Kidney (tissue), 14 donors: ENCODE results near the gene NUP214. TPM values are rescaled to one million over a fixed set of nuclear protein-coding genes. Genes with fewer than 3 reads are reported as not detected.

Experiments used
- DNase-seq, 5 donors: peaks; one replicate each; pipeline ENCODE4 v3.0.0-alpha.2; 2013 to 2020
- FAIRE-seq: peaks from 2 replicates; lab custom pipeline; 2012; peaks lifted over from hg19 to GRCh38; lab: Jason Lieb, UNC
- H3K27ac ChIP-seq, 2 donors: one replicate each; pipeline ENCODE4 v1.7.0; 2013; ENCODE audit warnings: low read depth in 2 of 2, low read length in 2 of 2, inconsistent platforms in 1 of 2
- H3K27me3 ChIP-seq: one replicate; pipeline ENCODE4 v1.7.1; 2013; ENCODE audit warnings: low read length, inconsistent platforms; ENCODE audit not compliant: control insufficient read depth, insufficient read depth
- H3K36me3 ChIP-seq, 3 donors: one replicate each; pipeline versions ENCODE4 v1.7.0 to v1.7.1; 2013; ENCODE audit warnings: low read length in 3 of 3, control low read depth in 1 of 3, inconsistent platforms in 1 of 3; ENCODE audit not compliant: insufficient read depth in 3 of 3, control insufficient read depth in 2 of 3
- H3K4me1 ChIP-seq, 3 donors: one replicate each; pipeline versions ENCODE4 v1.7.0 to v1.7.1; 2013; ENCODE audit warnings: low read length in 3 of 3, inconsistent platforms in 1 of 3, low read depth in 1 of 3; ENCODE audit not compliant: control insufficient read depth in 2 of 3, insufficient read depth in 2 of 3
- H3K4me3 ChIP-seq, 3 donors: one replicate each; pipeline versions ENCODE4 v1.7.0 to v1.8.1; 2013; ENCODE audit warnings: low read length in 3 of 3, control low read depth in 1 of 3, inconsistent platforms in 1 of 3
- H3K9ac ChIP-seq, 3 donors: one replicate each; pipeline versions ENCODE4 v1.7.0 to v1.7.1; 2013; ENCODE audit warnings: low read length in 3 of 3, control low read depth in 1 of 3, inconsistent platforms in 1 of 3
- H3K9me3 ChIP-seq, 3 donors: one replicate each; pipeline versions ENCODE4 v1.7.0 to v1.7.1; 2013; ENCODE audit warnings: low read length in 3 of 3, control low read depth in 1 of 3, inconsistent platforms in 1 of 3; ENCODE audit not compliant: control insufficient read depth in 2 of 3, insufficient read depth in 1 of 3
- CTCF ChIP-seq: IDR thresholded peaks from 3 replicates; pipeline ENCODE4 v1.5.1; 2012; ENCODE audit warnings: mild to moderate bottlenecking, moderate library complexity, borderline replicate concordance; ENCODE audit not compliant: insufficient read depth; ENCODE audit errors: extremely low read depth
- intact Hi-C: fragments of 100-400 bp; cut with DNase I; formaldehyde crosslinking; loops from one replicate; pipeline ENCODE4 v1.11.1; 2022
- polyA plus RNA-seq: library from polyadenylated mRNA; stranded (reverse); fragments of 350-450 nt; fragmentation: Illumina TruSeq; extraction: RNeasy Lipid Tissue Mini Kit (QIAGEN cat#74804); gene quantifications from one replicate; pipeline ENCODE4 v1.2.3, GENCODE V29; 2014; ENCODE audit warnings: low read depth, low replicate concordance; ENCODE audit not compliant: insufficient read depth
- total RNA-seq: library from RNA; stranded (reverse); fragmentation: NEBNext Ultra II Directional; extraction: Animal tissue kit (Norgen Biotek cat#: 25700); gene quantifications from one replicate; pipeline ENCODE4 v1.2.1, GENCODE V29; 2021
- donor health status: control.
- donor health status: control.
- donor health status: control.
- donor health status: control.
- donor health status: control.
- donor health status: DM: yes; HTN: yes; CAD: no.
- donor health status: Normal renal cell carcinoma (clear cell type).

NUP214 gene
- total and polyA plus RNA-seq, 2 donors from 2014 or later = 28.4 to 75.3 TPM

- no peak for FAIRE-seq
- H3K27ac ChIP-seq = no peak overlapping the region
- DNase-seq = no peak
- intact Hi-C loops = no loop called here
- H3K27me3 ChIP-seq = no peaks in the 10 kb centered on the region
- H3K9me3 ChIP-seq = no peaks in the 10 kb centered on the region
- H3K9ac ChIP-seq = no peak overlapping the region
- TF ChIP-seq CTCF = no peak
- H3K4me3 ChIP-seq = no peak overlapping the region
- H3K4me1 ChIP-seq = no peaks in the 10 kb centered on the region
- peaks cover 5 to 64% (median 39%) of the 10 kb centered on the region in 3 donors for H3K36me3 ChIP-seq
Measured at GRCh38 chr9:131194762-131195161, 69.4 kb downstream of the NUP214 start.

GRCh38 chr9:131197160-131197911, 72.0 kb downstream of the NUP214 start:
- intact Hi-C loops = no loop called here
- no peak overlapping the region for H3K9ac ChIP-seq
- FAIRE-seq (no peak), DNase-seq (no peak)
- H3K27ac ChIP-seq = no peak overlapping the region
- no peaks in the 10 kb centered on the region for H3K9me3 ChIP-seq
- H3K27me3 ChIP-seq = no peaks in the 10 kb centered on the region
- H3K4me1 ChIP-seq = no peaks in the 10 kb centered on the region
- no peak for TF ChIP-seq CTCF
- peaks cover 8 to 67% (median 38%) of the 10 kb centered on the region in 3 donors for H3K36me3 ChIP-seq
- H3K4me3 ChIP-seq = no peak overlapping the region

- Histone ChIP-seq H3K36me3 (peaks cover 5 to 64% (median 38%) of the 10 kb centered on the region in 3 donors), H3K27me3 (no peaks in the 10 kb centered on the region), H3K9me3 (no peaks in the 10 kb centered on the region), H3K27ac (no peak overlapping the region), H3K4me1 (no peaks in the 10 kb centered on the region), H3K9ac (no peak overlapping the region), H3K4me3 (no peak overlapping the region)
- FAIRE-seq = no peak
- intact Hi-C loops = no loop called here
- DNase-seq = peak in 1 of 5 donors; percentile 64
- TF ChIP-seq CTCF = no peak
Measured at GRCh38 chr9:131198041-131198715, 72.8 kb downstream of the NUP214 start.
